Measurements from ENCODE around the gene VILL.

- TF ChIP-seq CTCF (IDR thresholded peaks at IDR 0.05; ENCODE audit: low read length) (no peak), EZH2 (IDR thresholded peaks at IDR 0.05; ENCODE audit: borderline replicate concordance, low read length) (no peak)
These were observed 19.1 kb upstream of the VILL start for GRCh38 chr3:37971467-37971866.

Measured in OCI-LY1 (cell line).